SU-DHL-6 (cell line): ENCODE measurements around the gene PER3.

ENCODE experiments used
- H2AFZ ChIP-seq: fragments of 200-600 bp; sonication (generic); 2 replicates; pipeline ENCODE4 v1.6.1; 2014; ENCODE audit warnings: low read depth, mild to moderate bottlenecking, moderate library complexity, mixed read lengths, antibody characterized with exemption, low read length; ENCODE audit not compliant: severe bottlenecking
- H3F3A ChIP-seq: fragments of 200-600 bp; shearing (Covaris generic); 2 replicates; pipeline ENCODE4 v1.6.0; 2016; ENCODE audit warnings: antibody characterized with exemption, mild to moderate bottlenecking; ENCODE audit not compliant: insufficient read depth
- H3K27ac ChIP-seq: fragments of 200-600 bp; sonication (generic); 2 replicates; pipeline ENCODE4 v1.5.1; 2016; ENCODE audit warnings: low read depth, mild to moderate bottlenecking, low read length, moderate library complexity, mixed read lengths
- H3K27me3 ChIP-seq: fragments of 200-600 bp; sonication (generic), shearing (Covaris generic); 2 replicates; pipeline ENCODE4 v1.6.0; 2014; ENCODE audit warnings: mild to moderate bottlenecking, low read length
- H3K36me3 ChIP-seq: fragments of 200-600 bp; sonication (generic); 2 replicates; pipeline ENCODE4 v1.6.1; 2014; ENCODE audit warnings: mild to moderate bottlenecking, low read length, mixed read lengths
- H3K4me2 ChIP-seq: fragments of 300-600, 200-600 bp; shearing (Covaris generic), sonication (generic); 2 replicates; pipeline ENCODE4 v1.6.0; 2014; ENCODE audit warnings: low read length, low read depth, mild to moderate bottlenecking; ENCODE audit not compliant: poor library complexity, severe bottlenecking
- H3K4me3 ChIP-seq: fragments of 200-600 bp; sonication (generic); 2 replicates; pipeline ENCODE4 v1.5.1; 2014; ENCODE audit warnings: antibody characterized with exemption, low read length, mild to moderate bottlenecking, mixed read lengths; ENCODE audit not compliant: insufficient read depth, poor library complexity, severe bottlenecking
- H3K79me2 ChIP-seq: fragments of 200-600 bp; sonication (generic); 2 replicates; pipeline ENCODE4 v1.6.1; 2014; ENCODE audit warnings: mild to moderate bottlenecking, low read length, moderate library complexity; ENCODE audit not compliant: insufficient read depth
- H3K9ac ChIP-seq: fragments of 200-600 bp; sonication (generic); 2 replicates; pipeline ENCODE4 v1.7.0; 2014; ENCODE audit warnings: mild to moderate bottlenecking, low read length
- H3K9me2 ChIP-seq: fragments of 200-600 bp; sonication (generic); replicated peaks from 2 replicates; pipeline ENCODE4 v1.6.1; 2014; ENCODE audit warnings: low read length; ENCODE audit not compliant: insufficient read depth
- H3K9me3 ChIP-seq: fragments of 200-600 bp; sonication (generic); 2 replicates; pipeline ENCODE4 v1.6.1; 2014; ENCODE audit warnings: low read length, mixed read lengths; ENCODE audit not compliant: insufficient read depth
- H4K20me1 ChIP-seq: fragments of 200-600 bp; sonication (generic); 2 replicates; pipeline ENCODE4 v1.6.1; 2014; ENCODE audit warnings: low read depth, mild to moderate bottlenecking, antibody characterized with exemption, low read length, moderate library complexity, mixed read lengths
- CTCF ChIP-seq: fragments of 200-600 bp; sonication (generic); IDR thresholded peaks from one replicate; pipeline ENCODE4 v1.5.1; 2017; ENCODE audit warnings: antibody characterized with exemption, mild to moderate bottlenecking, low read length, moderate library complexity; ENCODE audit not compliant: insufficient read depth, poor library complexity, severe bottlenecking
- EZH2phosphoT487 ChIP-seq: fragments of 200-600 bp; sonication (generic), shearing (Covaris generic); conservative IDR thresholded peaks from 2 replicates; pipeline ENCODE4 v1.6.1; 2018; ENCODE audit warnings: mild to moderate bottlenecking, antibody characterized with exemption, low read length, moderate library complexity, mixed read lengths

The PER3 gene

DNA sequence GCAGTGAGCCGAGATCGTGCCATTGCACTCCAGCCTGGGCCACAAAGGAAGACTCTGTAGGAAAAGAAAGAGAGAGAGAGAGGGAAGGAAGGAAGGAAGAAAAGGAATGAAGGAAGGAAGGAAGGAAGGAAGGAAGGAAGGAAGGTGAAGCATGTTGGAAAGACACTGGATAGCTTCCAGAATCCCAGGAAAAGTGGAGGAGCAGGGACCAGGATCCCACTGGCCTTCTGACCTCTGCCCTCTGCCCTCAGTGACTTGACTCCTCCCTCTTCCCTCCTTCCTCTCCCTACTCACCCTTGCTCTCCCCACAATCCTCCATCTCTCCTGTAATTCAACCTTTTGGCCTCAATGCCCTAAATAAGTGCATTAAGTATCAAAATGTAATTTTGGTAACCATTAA, 72.9 kb downstream of the PER3 start:
- H4K20me1 ChIP-seq = no peaks in the 10 kb centered on the region
- no peaks in the 10 kb centered on the region for H3K9me3 ChIP-seq
- no peaks in the 10 kb centered on the region for H3K9me2 ChIP-seq
- no peak for TF ChIP-seq CTCF
- no peak for TF ChIP-seq EZH2phosphoT487
- H2AFZ ChIP-seq = no peak overlapping the region
- H3K27me3 ChIP-seq = no peaks in the 10 kb centered on the region
- no peak overlapping the region for H3K9ac ChIP-seq
- no peak overlapping the region for H3K27ac ChIP-seq
- H3K4me3 ChIP-seq = no peak overlapping the region
- H3K4me2 ChIP-seq = no peak overlapping the region
- no peaks in the 10 kb centered on the region for H3K79me2 ChIP-seq
- no peaks in the 10 kb centered on the region for H3F3A ChIP-seq
- H3K36me3 ChIP-seq = no peaks in the 10 kb centered on the region

DNA sequence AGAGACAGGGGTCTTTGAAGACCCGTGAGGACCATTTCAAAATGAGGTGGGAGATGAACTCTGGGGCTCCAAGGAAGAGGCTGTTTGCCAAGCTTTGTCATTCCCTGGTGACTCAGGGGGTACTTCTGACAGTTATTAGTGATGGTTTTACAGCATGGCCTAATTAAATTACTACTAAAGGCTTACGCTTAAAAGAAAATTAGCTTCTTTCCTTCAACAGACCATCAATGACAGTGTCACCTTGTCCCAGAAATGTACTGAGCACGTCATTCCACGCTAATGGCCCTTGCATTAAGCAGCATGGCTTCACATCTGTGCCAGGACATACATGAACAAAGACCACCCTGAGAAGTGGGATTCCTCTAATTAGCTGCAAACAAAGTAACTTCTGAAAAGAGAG, 73.9 kb downstream of the PER3 start:
- Histone ChIP-seq H2AFZ (no peak overlapping the region), H3K27ac (no peak overlapping the region), H3K9ac (no peak overlapping the region), H3K27me3 (no peaks in the 10 kb centered on the region), H3F3A (no peaks in the 10 kb centered on the region), H3K4me3 (no peak overlapping the region), H3K9me3 (no peaks in the 10 kb centered on the region), H3K4me2 (no peak overlapping the region), H4K20me1 (no peaks in the 10 kb centered on the region), H3K36me3 (no peaks in the 10 kb centered on the region), H3K9me2 (no peaks in the 10 kb centered on the region), H3K79me2 (no peaks in the 10 kb centered on the region)
- no peak for TF ChIP-seq CTCF
- TF ChIP-seq EZH2phosphoT487 = no peak

- Histone ChIP-seq H3K4me3 (no peak overlapping the region), H3K4me2 (no peak overlapping the region), H3K9me2 (no peaks in the 10 kb centered on the region), H4K20me1 (no peaks in the 10 kb centered on the region), H3K79me2 (no peaks in the 10 kb centered on the region), H3K27ac (no peak overlapping the region), H3K36me3 (no peaks in the 10 kb centered on the region), H3K9ac (no peak overlapping the region), H3K27me3 (no peaks in the 10 kb centered on the region), H2AFZ (no peak overlapping the region), H3F3A (no peaks in the 10 kb centered on the region), H3K9me3 (no peaks in the 10 kb centered on the region)
- no peak for TF ChIP-seq CTCF
- TF ChIP-seq EZH2phosphoT487 = no peak
Observed at GRCh38 chr1:7859406-7859805, 75.3 kb downstream of the PER3 start.

GRCh38 chr1:7860130-7860529, 76.0 kb downstream of the PER3 start:
- TF ChIP-seq EZH2phosphoT487 = no peak
- no peak for TF ChIP-seq CTCF
- no peak overlapping the region for H3K4me2 ChIP-seq
- no peaks in the 10 kb centered on the region for H3F3A ChIP-seq
- no peaks in the 10 kb centered on the region for H3K79me2 ChIP-seq
- no peaks in the 10 kb centered on the region for H3K27me3 ChIP-seq
- H3K4me3 ChIP-seq = no peak overlapping the region
- no peaks in the 10 kb centered on the region for H3K9me3 ChIP-seq
- H2AFZ ChIP-seq = no peak overlapping the region
- H3K9me2 ChIP-seq = no peaks in the 10 kb centered on the region
- H3K9ac ChIP-seq = no peak overlapping the region
- H3K36me3 ChIP-seq = no peaks in the 10 kb centered on the region
- H4K20me1 ChIP-seq = no peaks in the 10 kb centered on the region
- no peak overlapping the region for H3K27ac ChIP-seq
